IPS-18a (cell line): ENCODE measurements around the gene ZFPM1.

Experiments
- H3K27ac ChIP-seq: one replicate; pipeline ENCODE4 v1.5.1; 2013; ENCODE audit warnings: low read length
- H3K27me3 ChIP-seq: one replicate; pipeline ENCODE4 v1.6.1; 2013; ENCODE audit warnings: mild to moderate bottlenecking, low read length; ENCODE audit not compliant: control insufficient read depth, insufficient read depth
- H3K36me3 ChIP-seq: one replicate; pipeline ENCODE4 v1.6.1; 2013; ENCODE audit warnings: low read depth, low read length; ENCODE audit not compliant: control insufficient read depth
- H3K4me1 ChIP-seq: one replicate; pipeline ENCODE4 v1.6.1; 2013; ENCODE audit warnings: low read depth, low read length; ENCODE audit not compliant: control insufficient read depth
- H3K4me3 ChIP-seq: one replicate; pipeline ENCODE4 v1.5.1; 2013; ENCODE audit warnings: low read length
- H3K9ac ChIP-seq: one replicate; pipeline ENCODE4 v1.6.1; 2013; ENCODE audit warnings: mild to moderate bottlenecking, low read length, moderate library complexity
- H3K9me3 ChIP-seq: one replicate; pipeline ENCODE4 v1.6.1; 2013; ENCODE audit warnings: low read depth, low read length; ENCODE audit not compliant: control insufficient read depth

Gene ZFPM1

GRCh38 chr16:88456356-88457292 is 3.5 kb downstream of the ZFPM1 start:
- Histone ChIP-seq H3K9me3 (no peaks in the 10 kb centered on the region), H3K9ac (no peak overlapping the region), H3K27me3 (peaks cover 54% of the 10 kb centered on the region), H3K27ac (no peak overlapping the region), H3K4me1 (peaks cover 15% of the 10 kb centered on the region), H3K36me3 (no peaks in the 10 kb centered on the region), H3K4me3 (peak overlapping the region; percentile 69)

GRCh38 chr16:88458039-88458772 is 5.1 kb downstream of the ZFPM1 start:
- peaks cover 26% of the 10 kb centered on the region for H3K4me1 ChIP-seq
- no peak overlapping the region for H3K9ac ChIP-seq
- H3K9me3 ChIP-seq = no peaks in the 10 kb centered on the region
- peaks cover 45% of the 10 kb centered on the region for H3K27me3 ChIP-seq
- H3K4me3 ChIP-seq = no peak overlapping the region
- no peaks in the 10 kb centered on the region for H3K36me3 ChIP-seq
- no peak overlapping the region for H3K27ac ChIP-seq

DNA sequence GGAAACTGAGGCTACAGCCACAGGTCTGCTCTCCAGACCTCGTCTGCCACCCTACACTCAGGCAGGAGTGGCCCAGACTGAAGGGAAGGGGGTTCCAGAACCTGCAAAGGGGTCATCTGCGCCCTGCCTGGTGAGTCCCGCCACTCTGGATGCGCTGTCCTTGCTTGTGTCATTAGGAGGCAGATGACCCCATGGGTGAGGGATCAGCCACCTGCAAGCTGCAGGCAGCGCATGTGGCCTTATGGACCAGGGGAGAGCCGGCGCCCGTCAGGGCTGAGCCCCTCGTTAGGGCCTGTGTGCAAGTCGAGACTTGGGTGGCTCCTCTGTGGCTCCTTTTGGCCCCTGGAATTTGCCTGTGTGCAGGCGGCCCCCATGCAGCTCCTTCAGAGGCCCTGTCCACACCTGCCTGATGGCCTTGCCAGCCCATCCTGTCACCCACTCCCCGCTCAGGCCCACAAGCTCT is 5.7 kb downstream of the ZFPM1 start:
- Histone ChIP-seq H3K36me3 (no peaks in the 10 kb centered on the region), H3K4me1 (peaks cover 26% of the 10 kb centered on the region), H3K9ac (no peak overlapping the region), H3K27ac (no peak overlapping the region), H3K4me3 (no peak overlapping the region), H3K9me3 (no peaks in the 10 kb centered on the region), H3K27me3 (peaks cover 42% of the 10 kb centered on the region)

DNA sequence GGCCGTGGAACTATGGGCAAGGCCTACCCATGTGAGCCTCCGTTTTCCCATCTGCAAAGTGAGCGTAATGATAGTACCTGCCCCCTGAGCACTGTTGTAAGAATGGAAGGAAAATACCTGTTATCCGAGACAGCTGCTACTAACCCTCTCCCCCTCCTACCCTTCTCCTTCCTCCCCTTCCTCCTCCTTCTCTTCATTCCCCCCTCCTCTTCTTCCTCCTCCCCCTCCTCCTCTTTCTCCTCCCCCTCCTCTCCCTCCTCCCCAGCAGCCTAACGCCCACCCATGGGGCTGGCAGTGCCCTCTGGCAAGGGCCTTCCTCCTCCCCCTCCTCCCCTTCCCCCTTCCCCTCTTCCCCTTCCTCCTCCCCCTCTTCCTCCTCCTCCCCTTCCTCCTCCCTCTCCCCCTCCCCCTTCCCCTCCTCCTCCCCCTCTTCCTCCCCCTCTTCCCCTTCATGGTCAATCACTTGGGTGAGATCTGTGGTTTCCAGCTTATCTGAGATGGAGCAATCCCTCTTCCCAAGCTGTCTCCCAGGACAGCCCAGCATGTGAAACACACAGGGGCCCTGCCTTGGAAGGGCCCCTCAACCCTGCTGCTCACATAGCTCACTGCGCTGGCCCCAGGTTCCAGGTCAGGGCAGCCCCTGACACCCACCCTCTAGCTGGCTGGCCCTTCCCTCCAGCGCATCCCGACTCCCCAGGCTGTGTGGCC is 6.4 kb downstream of the ZFPM1 start:
- no peaks in the 10 kb centered on the region for H3K9me3 ChIP-seq
- no peak overlapping the region for H3K9ac ChIP-seq
- peaks cover 26% of the 10 kb centered on the region for H3K4me1 ChIP-seq
- H3K27ac ChIP-seq = no peak overlapping the region
- no peaks in the 10 kb centered on the region for H3K36me3 ChIP-seq
- H3K4me3 ChIP-seq = no peak overlapping the region
- peaks cover 35% of the 10 kb centered on the region for H3K27me3 ChIP-seq

DNA sequence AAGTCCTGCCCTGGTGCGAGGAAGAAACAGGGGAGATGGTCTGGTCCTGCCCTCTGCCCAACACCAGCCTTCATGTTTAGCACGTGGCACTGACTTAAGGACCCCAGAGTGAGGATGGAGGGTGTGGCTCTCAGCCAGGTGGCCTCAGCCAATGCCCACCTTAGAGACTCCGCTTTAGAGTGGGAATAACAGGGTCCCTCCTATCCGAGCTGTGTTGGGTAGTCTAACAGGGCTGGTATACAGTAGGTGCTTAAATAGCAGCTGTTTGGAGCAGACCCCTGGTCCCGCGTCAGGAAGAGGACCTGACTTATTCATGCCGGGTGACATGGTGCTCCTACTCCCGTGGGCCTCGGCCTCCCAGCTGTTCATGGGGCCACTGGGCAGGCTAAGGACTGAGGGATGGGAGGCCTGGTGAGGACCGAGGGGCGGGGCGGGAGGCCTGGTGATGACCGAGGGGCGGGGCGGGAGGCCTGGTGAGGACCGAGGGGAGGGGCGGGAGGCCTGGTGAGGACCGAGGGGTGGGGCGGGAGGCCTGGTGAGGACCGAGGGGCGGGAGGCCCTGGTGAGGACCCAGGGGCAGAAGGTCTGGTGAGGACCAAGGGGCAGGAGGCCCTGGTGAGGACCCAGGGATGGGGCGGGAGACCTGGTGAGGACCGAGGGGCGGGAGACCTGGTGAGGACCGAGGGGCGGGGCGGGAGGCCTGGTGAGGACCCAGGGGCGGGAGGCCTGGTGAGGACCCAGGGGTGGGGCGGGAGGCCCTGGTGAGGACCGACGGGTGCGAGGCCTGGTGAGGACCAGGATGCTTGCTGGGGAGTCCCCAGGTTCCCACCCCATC is 7.6 kb downstream of the ZFPM1 start:
- Histone ChIP-seq H3K4me1 (peaks cover 21% of the 10 kb centered on the region), H3K4me3 (no peak overlapping the region), H3K9me3 (no peaks in the 10 kb centered on the region), H3K27me3 (peaks cover 25% of the 10 kb centered on the region), H3K36me3 (no peaks in the 10 kb centered on the region), H3K27ac (no peak overlapping the region), H3K9ac (no peak overlapping the region)

GRCh38 chr16:88461331-88462269 is 8.5 kb downstream of the ZFPM1 start:
- Histone ChIP-seq H3K27me3 (peaks cover 17% of the 10 kb centered on the region), H3K36me3 (no peaks in the 10 kb centered on the region), H3K4me1 (peaks cover 15% of the 10 kb centered on the region), H3K27ac (no peak overlapping the region), H3K9ac (no peak overlapping the region), H3K9me3 (no peaks in the 10 kb centered on the region), H3K4me3 (no peak overlapping the region)

DNA sequence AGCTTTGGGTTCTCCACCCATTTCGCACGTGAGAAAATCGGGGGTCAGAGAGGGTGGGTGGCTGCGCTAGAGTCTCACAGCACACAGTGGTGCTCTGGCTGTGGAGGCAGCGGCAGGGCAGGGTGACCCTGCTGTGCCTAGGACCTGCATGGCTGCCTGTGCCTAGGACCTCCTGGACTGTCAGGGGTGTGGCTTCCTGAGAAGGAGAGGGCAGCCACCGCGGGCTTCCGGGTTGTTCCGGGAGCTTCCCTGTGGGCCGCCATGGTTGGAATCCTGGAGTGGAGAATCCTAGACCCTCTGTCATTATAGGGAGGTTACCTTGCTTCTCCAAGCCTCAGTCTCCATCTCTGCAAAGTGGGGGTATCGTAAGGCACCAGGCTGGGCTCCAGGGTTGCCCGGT is 9.3 kb downstream of the ZFPM1 start:
- Histone ChIP-seq H3K27me3 (peaks cover 9% of the 10 kb centered on the region), H3K27ac (no peak overlapping the region), H3K9ac (no peak overlapping the region), H3K4me1 (peaks cover 15% of the 10 kb centered on the region), H3K4me3 (no peak overlapping the region), H3K9me3 (no peaks in the 10 kb centered on the region), H3K36me3 (no peaks in the 10 kb centered on the region)

- no peaks in the 10 kb centered on the region for H3K9me3 ChIP-seq
These were observed 10.3 kb downstream of the ZFPM1 start for GRCh38 chr16:88463411-88463810.

DNA sequence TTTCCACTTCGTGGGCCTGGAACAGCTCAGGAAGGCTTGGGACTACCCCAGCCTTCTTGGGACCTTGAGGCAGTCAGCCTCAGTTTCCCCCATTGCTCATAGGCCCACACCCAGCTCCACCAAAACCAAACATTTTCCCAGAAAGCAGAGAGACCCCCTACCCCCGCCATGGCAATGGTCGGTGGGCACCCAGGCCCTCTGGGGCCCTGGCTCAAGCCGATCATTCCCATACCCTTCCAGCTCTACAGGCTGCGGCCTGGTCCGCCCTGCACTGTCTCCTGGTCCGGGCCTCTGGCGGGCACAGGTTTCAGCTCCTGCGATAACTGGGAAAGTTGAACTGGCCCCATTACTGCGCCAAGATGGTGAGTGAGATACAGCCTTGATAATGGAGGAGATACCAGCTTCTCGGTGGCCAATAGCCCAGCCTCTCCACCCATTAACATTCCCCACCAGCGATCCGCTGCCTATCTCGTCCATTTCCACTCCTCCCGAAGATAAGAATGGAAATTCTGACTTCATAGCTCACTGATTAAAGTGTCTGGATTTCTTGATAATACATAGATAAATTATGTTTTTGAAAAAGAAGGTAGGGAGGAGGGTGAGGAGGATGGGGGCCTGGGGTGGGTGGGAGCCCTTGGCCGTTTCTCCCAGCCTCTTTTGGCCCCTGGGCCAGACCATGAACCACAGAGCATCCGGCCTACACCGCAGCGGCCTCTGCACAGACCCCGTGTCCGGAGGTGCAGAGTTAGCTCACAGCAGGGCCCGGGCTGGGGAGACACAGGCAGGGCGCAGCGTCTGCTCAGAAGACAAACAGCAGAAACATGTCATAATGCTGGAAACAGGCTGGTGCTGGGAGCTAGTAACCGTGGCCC is 11.6 kb downstream of the ZFPM1 start:
- Histone ChIP-seq H3K27ac (no peak overlapping the region), H3K9me3 (no peaks in the 10 kb centered on the region), H3K4me3 (no peak overlapping the region), H3K4me1 (peaks cover 17% of the 10 kb centered on the region), H3K9ac (no peak overlapping the region), H3K27me3 (no peaks in the 10 kb centered on the region), H3K36me3 (no peaks in the 10 kb centered on the region)

More at GRCh38 chr16:88463411-88463810, 10.3 kb downstream of the ZFPM1 start:
- no peak overlapping the region for H3K27ac ChIP-seq
- H3K36me3 ChIP-seq = no peaks in the 10 kb centered on the region
- no peak overlapping the region for H3K9ac ChIP-seq
- H3K4me3 ChIP-seq = no peak overlapping the region
- peaks cover 17% of the 10 kb centered on the region for H3K4me1 ChIP-seq
- H3K27me3 ChIP-seq = no peaks in the 10 kb centered on the region
